UCSD-AML1 (cell line): ENCODE results near the gene GJA3.
"Not testable (repeated sequence)": the region's sequence is repeated elsewhere in the genome, so short reads cannot be mapped to it uniquely, and the experiment has no call there.

Experiments
- DNase-seq: peaks from one replicate; lab custom pipeline; 2025; ENCODE audit not compliant: unreplicated experiment; lab: John Stamatoyannopoulos, UW

GJA3 gene

DNA sequence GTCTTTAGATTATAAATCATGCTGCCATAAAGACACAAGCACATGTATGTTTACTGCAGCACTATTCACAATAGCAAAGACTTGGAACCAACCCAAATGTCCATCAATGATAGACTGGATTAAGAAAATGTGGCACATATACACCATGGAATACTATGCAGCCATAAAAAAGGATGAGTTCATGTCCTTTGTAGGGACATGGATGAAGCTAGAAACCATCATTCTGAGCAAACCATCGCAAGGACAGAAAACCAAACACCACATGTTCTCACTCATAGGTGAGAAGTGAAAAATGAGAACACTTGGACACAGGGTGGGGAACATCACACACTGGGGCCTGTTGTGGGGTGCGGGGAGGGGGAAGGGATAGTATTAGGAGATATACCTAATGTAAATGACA, 7.6 kb downstream of the GJA3 start:
- DNase-seq = not testable (repeated sequence)

DNA sequence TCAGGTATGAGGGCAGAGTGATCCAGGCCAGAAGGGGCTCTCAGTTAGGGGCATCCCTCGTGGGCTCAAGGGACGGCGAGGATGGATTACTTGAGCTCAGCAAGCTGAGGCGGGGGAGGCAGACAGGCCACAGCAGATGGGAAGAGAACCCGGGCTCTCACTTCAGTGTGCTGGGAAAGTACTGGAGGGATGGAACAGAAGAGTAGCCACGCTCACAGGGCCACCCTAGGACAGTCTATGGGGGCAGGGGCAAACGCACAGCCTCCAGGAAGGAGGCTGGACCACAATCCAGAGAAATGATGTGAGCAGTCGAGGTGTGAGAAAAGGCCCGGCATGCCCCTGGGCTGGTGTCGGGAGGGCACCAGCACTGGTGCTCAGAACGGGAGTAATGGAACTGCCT, 9.2 kb downstream of the GJA3 start:
- no peak for DNase-seq

DNA sequence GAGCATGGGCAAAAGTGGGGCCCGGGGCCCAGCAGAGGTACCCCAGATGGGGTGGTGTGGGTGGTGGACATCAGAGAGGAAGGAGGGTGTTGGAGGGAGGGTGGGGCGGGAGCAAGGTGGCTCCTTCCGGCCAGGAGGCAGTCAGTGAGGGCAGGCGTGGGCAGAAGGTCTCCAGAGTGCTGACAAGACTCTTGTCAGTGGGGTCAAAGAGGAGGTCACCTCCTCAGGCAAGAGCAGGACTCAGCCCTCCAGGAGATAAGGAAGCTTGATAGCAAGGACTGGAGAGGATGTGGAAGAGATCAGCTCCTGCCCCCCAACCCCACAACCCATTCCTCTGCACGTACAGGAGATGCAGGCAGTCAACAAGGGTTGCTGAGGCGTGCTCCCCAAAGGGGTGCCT, 9.8 kb downstream of the GJA3 start:
- DNase-seq = no peak

DNA sequence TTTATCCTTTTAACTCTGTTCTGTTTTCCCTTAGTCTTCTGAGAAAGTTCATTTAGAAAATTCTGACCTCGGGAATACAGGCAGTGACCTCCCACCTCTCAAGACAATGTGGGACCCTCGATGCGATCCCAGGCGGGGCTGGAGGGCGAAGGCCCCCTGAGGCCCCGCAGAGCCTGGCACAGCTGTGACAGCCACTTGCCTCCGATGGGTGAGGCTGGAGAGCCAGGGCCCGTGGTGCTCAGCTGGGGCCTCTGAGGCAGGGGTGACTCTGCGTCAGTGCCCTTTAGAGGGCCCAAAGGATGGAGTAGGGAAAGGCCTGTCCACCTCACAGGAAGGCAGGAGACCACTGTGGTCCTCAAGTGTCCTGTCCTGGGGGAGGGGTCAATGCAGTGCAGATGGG, 10.3 kb downstream of the GJA3 start:
- DNase-seq = no peak

DNA sequence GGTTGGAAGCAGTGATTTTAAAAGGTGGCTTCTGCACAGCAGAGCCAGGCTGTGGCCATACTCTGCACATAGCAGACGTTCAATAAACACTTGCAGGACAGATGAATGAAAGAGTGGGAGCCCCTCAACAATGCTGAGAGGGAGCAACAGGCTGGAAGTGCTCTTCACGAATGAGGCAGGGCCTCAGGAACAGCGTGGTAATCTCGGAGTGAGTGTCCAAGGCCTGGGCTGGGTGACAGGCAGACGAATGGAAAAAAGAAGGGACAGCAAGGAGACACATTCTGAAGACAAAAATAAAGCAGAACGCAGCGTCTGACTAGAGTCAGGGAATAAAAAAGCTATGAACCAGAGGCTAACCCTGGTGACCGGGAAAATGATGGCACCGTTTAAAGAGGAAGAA, 11.1 kb downstream of the GJA3 start:
- no peak for DNase-seq

DNA sequence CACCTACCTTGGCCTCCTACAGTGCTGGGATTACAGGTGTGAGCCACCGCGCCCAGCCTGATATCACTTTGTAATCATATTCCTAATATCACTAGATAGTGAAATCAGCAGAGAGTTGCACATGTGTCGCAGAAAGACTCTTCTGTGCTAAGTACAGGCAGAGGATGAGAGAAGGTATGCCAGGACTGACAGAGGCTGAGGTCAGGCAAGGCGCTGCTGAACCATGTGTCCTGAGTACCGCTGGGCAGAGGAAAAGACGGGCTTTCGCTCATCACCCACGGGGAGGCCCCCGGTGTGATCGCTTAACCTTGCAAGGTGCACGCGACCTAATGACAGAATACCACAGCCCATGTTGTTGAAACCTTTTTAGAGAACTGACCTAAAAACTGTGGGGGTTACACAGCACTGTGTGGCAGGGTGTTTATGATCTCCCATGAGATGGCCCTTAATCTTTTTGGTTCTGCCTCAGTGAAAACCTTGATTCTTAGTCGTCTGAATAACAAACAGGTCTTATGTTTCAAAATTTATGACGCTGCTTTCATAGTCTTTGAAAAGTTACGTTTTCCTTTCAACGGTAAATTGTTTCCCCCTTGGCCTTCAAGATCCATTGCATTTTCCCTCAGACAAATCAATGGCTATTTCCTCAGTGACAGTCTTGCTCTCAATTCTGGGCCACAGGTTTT, 12.2 kb downstream of the GJA3 start:
- DNase-seq = no peak

DNA sequence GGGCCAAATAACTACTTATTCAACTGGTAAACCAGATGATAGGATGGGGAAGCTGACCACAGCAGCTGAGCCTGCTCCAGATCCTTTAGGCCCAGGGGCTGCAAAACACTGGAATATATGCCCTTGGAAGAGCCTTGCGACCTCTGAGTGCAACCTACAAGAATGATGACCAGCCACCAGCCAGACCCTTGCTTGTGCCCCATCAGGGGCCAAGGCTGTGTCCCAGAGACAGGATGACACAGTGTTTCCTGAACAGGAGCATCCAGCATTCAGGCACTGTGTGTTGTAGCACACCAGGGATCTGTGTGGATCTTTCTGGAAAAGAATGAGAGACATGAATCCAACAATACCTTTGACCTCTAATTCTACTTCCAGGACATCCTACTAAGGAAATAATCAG, 14.5 kb downstream of the GJA3 start:
- no peak for DNase-seq

DNA sequence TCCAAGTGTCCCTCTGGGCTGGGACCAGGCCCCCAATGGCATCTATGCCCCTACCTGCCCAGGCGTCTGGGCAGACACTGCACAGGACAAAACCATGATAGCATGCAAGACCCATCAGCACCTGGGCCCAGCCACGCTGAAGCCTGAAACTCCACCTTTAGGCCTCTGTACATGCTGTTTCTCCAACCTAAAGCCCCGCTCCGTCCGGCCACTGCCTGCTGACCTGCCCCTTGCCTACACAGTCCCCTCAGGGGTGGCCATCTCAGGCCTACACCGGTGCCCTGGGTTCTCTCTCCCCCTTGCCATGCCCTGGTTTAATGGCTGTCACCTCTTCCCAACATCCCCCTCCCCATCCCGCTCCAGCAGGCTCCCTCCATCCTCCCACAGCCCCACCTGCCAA, 15.3 kb downstream of the GJA3 start:
- no peak for DNase-seq

DNA sequence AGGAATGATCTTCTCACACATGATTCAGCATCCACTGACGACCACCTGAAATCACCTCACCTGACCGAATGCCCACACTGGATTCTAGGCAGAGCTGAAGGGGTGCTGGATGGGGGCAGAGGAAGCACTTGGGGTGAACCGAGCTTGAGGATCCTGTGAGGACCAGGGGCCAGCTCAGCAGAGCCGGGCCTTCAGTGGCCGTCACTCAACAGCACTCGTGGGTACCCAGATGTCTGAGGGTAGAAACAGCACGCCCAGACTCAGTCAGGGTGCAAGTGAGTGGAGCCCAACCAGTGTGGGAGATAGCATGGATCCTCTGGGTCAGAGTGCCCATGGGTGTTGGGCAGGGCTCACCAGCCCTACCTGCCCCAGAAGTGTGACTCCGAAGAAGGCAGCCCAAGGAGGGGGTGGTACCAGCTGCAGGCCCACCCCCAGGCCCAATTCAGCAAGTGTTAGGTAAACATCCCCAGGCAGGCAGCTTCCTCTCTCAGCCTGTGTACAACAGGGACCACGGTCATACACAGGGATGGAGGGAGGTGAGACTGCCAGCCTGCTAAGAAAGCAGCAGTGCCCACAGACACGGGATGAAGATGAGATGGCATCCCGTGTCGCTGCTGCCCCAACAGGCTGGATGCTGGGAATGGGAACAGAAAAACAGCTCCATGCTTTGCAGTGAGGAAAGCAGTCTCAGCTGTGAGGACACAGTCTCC, 16.6 kb downstream of the GJA3 start:
- no peak for DNase-seq

DNA sequence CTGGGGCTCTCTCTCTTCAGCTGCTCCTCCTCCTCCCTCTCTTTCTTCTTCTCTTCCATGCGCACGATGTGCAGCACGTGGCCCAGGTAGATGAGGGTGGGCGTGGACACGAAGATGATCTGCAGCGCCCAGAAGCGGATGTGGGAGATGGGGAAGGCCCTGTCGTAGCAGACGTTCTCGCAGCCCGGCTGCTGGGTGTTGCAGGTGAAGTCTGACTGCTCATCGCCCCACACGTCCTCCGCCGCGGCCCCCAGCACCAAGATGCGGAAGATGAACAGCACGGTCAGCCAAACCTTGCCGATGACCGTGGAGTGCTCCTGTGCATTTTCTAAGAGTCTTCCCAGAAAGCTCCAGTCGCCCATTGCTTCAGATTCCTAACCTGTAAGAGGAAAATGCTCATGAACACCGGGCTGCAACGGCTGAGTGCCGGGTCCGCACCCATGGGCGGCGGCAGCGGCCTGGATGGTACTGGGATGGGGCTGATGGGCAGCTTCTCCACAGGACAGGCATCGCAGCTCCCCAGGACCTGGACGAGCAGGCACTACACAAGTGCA, 17.8 kb downstream of the GJA3 start:
- no peak for DNase-seq

DNA sequence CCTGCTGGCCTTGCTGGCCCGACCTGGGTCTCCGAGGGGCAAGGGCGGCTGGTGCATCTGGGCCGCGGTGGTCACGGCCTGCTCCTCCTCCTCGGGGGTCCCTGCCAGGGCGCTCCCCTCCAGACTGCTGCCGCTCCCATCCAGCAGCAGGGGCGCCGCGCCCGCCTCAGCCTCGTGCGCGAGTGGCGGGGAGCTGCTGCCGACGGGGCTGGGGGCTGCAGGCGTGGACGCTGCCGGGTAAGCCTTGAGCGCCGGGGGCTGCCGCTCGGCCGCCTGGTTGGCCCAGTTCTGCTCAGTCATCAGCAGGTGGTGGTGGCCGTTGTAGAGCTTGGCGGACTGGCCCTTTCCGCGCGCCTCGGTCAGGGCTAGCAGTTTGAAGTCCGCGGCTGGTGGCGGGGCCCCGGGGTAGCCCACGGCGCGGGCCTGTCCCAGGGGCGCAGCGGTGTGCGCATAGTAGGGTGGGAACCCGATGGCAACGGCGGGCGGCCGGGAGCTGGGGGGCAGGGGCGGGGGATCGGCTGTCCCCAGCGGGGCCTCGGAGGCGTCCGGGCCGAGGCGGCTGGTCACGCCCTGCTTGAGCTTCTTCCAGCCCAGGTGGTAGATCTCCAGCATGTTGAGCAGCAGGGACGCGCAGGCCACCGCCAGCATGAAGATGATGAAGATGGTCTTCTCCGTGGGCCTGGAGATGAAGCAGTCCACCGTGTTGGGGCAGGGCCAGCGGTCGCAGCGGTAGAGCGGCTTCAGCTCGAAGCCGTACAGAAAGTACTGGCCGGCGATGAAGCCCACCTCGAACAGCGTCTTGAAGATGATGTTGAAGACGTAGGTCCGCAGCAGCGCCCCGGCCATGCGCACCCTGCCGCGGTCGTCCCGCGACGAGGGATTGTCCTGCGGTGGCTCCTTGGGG, 18.6 kb downstream of the GJA3 start:
- no peak for DNase-seq

DNA sequence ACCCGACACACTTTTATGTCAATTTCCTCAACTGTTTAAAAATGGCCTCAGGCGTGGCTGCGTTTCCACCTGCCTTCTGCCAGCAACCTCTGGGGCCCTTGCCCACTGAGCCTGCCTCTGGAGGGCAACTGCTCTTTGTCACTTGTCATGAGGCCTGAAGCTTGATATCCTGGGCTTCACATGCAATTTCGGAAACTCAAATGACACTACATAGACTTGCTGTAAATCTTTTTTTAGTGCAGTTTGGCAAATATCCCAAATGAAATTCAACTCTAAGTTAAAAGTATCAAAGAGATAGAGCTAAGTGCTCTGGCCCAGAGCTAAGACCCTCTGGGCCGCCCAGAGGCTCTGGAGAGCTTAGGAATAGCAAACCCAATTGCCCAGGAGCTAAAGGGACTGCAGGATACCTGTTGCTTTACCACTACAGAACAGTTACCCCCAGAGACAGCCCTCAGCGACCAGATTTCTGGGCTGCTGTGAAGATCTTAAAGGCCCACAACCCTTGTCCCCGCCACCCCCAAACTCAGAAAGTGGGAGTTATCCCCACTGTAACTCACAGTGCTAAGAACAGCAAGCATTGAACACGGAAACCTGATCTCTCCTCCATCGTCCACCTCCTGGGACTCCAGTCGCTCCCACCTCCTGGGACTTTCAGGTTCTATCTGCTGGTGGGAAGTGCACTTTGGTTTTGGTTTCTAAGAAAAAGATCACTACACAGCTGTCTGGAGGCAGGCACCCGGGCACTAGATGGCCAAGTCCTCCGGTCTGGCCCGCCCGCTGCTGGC, 19.4 kb downstream of the GJA3 start:
- no peak for DNase-seq

DNA sequence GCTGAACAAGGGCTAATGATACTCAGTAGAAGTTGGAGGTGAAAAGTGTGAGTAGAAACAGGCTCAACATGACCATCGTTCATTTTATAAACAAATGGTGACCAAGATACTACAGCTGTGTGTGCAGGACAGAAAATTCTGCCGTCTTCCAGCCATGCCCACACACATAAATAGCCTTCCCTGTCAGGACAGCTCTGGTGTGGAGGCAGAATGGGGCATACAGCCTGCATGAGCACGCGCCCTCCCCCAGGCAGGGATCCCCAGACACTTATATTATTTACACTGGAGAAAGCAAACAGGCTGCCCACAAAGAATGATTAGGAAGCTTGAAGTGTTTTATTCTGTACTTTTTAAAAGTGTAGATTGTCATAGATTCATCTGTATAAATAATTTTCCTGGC, 20.4 kb downstream of the GJA3 start:
- DNase-seq = no peak

DNA sequence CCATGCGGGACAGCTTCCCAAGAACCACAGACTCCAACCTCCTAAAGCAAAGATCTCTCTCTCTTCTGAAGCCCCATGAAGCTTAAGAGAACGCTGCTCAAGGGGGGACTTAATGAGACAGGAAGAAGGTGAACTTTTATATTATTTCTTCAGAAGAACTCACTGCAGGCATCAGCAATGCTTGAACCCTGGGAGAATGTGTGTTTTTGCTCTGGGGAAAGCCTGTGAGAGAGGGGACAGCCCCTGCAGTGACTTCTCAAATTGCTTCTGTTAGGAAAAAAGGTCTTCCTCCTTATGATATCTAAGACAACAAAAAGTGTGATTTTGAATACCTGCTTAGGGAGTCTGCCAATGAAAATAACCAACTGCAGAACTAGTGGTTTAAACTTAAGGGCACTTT, 23.0 kb downstream of the GJA3 start:
- no peak for DNase-seq

DNA sequence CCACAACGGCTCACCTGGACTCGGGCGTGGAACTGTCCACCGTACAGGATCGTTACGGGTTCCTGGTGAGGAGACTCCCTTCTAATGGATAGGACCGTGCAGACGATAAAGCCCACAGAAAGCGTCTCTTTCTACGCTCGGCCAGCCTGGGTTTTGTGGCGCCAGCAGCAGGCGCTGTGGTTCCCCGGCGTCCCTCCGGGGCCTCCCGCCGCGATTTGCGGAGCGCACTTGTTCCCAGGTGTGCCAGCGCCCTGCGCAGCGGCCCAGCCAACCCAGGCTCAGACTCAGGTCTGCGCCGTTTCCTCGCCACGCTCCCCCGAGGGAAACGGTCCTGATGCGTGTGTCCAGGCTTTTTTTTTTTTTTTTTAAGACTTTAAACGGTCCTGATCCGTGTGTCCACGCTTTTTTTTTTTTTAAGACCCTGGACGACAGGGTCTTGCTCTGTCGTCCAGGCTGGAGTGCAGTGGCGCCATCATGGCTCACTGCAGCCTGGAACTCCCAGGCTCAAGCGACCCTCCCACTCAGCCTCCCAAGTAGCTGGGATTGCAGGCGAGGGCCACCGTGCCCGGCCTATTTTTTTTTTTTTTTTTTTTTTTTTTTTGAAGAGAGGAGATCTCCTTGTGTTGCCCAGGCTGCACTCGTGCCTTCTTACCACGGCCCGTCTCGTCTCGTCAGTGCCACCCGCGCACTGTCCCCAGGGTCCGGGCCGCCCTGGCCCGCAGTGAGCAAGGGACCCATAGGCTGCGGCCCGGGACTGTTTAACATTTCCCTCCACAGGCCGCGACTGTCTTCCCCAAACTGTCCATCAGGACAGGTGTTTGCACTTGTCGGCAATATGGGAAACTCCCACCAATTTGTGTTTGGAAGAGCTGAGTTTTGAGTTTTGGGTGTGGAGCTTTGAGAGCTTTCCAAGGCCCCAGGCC, 23.8 kb downstream of the GJA3 start:
- DNase-seq = no peak

DNA sequence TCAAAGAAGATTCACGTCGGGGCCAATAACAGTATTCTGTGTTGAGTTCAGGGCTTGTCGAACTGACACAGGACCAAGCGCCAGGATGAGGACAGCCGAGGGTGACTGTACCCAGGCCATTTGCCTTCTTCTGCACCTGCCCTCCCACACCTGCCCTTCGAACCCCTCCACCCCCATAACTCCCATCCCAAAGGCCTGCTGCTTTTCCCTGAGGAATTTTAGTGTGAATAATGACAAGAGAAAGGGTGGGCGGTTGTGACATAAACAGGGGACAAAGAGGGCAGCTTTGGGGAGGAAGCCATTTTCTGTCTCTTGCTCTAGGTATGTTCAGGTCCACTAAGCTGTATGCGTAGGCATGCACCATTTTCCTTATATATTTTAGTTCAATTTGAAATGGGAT, 26.1 kb downstream of the GJA3 start:
- no peak for DNase-seq

DNA sequence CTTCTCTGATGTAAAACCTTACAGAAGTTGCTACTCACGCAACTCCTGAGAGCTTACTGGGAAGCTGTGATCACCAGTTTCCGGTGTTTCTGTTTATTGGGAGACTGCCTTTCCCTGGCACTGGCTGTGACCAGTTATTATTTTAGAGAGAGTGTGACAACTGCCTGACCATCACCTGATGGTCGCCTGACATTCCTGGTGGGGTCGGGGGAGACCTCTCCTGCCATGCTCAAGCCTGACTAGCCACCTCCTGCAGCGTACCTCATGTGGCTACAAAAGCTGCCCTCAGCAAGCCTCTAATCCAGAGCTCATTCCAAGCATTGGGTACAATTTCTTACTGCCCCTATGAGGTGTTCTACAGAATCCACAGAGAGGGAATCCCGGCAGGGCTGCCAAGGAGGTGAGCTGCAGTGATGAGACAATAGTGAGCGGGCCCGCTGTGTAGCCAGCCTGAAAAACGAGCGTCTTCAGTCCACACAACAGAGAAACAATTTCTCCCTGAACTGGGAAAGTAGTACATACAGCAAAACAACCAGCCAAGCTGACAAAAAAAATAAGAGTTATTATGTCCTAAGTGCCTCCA, 28.7 kb downstream of the GJA3 start:
- DNase-seq = no peak

DNA sequence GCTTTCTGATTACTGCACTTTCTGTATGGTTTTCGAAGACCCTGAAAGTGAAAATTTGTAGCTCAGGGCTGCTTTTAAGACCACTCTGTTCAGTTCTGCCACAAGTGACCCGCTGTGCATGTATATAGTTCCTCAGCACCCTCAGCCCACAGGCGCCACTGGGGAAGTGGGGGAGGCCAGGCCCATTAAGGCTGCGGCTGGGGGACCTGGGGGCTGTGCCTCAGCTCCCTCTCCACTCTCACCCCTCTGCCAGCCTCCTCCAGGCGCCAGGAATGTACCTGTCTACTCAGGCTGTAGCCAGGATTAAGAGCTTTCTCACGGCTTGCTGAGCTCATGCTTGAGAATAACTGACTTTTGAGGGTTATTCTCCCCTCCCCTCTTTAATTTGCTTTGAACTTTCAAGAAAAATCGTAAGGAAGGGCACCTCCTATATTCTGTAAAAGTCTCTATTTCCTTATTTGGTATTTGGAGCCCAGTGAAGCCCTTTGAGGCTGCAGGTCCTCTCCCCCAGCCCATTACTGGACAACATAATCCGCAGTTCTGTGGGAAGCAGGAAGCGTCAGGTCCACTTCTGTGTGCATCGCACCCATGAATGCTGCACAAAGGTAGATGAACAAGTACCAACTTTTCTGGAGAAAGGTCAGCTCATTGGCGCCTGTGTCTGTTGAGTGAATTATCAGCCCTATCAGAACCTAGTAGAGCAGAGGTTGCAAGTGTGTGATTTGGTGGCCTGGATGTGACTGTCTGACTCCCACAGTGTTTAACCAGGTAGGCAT, 29.6 kb downstream of the GJA3 start:
- DNase-seq = no peak

DNA sequence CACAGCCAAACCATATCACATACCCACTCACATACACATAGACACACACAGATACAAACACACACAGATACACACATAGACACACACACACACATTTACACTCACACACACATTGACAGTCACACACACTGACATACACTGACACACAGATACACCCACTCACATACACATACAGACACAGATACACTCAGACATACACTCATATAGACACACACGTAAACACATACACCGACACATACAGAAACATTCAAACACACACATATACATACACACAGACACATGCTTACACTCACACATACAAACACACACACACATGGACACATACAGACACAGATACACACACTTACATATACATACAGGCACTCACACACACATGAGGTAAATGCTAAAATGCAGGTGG, 30.2 kb downstream of the GJA3 start:
- DNase-seq = no peak
